Measurements from ENCODE around the gene MYH11. TPM values are rescaled to one million over a fixed set of nuclear protein-coding genes. Genes with fewer than 3 reads are reported as not detected.

MYH11 gene
- total and polyA plus RNA-seq, 8 donors = 47.3 to 208 (median 124) TPM

DNA sequence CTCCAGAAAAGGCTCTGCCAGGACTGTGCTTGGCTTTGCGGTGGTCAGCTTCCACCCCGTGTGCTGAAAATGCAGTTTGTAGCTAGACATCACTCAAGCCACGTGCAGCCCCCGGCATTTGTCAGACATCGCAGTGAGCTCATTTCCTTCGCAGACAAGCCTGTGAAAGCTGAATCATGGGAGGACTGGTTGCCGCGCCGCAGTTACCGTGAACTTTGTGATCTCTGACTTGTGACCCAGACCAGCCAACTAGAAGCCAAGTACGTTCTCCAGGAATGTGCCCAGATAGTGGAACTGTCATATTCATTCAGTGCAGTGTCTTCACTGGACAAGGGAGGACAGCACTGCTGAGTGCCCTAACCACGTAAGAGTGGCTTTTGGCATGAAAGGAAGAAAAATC, 148.7 kb downstream of the MYH11 start:
- H3K9me3 ChIP-seq = no peaks in the 10 kb centered on the region
- H3K4me1 ChIP-seq = no peaks in the 10 kb centered on the region
- intact Hi-C loops (cut with DNase I) = no loop called here
- peak in 2 of 4 donors; percentile 7 to 46 for DNase-seq
- peak; percentile 9 for ATAC-seq
- H3K27me3 ChIP-seq = no peaks in the 10 kb centered on the region
- peaks cover 0 to 37% of the 10 kb centered on the region in 2 donors for H3K36me3 ChIP-seq
- TF ChIP-seq, protein P1, sequence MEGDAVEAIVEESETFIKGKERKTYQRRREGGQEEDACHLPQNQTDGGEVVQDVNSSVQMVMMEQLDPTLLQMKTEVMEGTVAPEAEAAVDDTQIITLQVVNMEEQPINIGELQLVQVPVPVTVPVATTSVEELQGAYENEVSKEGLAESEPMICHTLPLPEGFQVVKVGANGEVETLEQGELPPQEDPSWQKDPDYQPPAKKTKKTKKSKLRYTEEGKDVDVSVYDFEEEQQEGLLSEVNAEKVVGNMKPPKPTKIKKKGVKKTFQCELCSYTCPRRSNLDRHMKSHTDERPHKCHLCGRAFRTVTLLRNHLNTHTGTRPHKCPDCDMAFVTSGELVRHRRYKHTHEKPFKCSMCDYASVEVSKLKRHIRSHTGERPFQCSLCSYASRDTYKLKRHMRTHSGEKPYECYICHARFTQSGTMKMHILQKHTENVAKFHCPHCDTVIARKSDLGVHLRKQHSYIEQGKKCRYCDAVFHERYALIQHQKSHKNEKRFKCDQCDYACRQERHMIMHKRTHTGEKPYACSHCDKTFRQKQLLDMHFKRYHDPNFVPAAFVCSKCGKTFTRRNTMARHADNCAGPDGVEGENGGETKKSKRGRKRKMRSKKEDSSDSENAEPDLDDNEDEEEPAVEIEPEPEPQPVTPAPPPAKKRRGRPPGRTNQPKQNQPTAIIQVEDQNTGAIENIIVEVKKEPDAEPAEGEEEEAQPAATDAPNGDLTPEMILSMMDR (IDR thresholded peaks at IDR 0.05) = no peak
- no peak overlapping the region for H3K27ac ChIP-seq
- H3K4me3 ChIP-seq = no peak overlapping the region

DNA sequence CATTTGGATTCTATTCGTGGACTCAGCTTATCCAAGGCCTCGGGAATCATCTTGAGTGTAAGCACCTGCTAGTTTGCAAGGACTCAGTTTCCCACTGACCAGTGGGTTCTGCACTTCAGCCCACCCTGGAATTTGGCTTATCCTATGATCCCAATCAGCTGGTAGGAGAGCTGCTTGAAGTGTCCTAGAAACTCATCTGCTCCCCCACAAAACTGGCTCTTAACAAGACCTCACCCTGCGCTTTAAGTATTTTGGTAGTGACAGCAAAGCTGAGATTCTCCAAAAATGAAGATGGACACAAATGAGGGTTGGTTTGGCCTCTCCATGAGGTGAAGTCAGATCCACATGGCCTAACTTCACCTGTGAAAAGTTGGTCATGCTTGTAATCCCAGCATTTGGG, 149.5 kb downstream of the MYH11 start:
- intact Hi-C loops (cut with DNase I) = no loop called here

DNA sequence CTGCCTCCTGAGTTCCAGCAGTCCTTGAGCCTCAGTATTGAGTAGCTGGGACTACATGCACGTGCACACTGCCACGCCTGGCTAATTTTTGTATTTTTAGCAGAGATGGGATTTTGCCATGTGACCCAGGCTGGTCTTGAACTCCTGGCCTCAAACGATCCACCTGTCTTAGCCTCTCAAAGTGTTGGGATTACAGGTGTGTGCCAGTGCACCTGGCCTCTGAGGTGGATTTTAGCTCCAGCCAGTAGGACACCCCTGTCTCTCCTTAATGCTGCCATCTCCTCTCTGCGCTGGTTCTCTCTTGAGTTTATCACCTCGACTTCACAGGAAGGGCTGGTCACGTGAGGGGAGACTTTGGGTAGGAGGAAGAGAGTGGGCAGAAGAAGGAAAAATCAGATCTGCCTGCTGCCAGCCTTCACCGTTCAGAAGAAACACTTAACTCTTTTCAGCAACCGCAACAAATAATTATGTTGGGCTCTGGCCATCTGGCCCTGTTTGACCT, 151.7 kb downstream of the MYH11 start:
- Histone ChIP-seq H3K27me3 (no peaks in the 10 kb centered on the region), H3K27ac (no peak overlapping the region), H3K4me3 (no peak overlapping the region), H3K4me1 (no peaks in the 10 kb centered on the region), H3K9me3 (no peaks in the 10 kb centered on the region), H3K36me3 (peaks cover 0 to 67% of the 10 kb centered on the region in 2 donors)
- intact Hi-C loops (cut with DNase I) = no loop called here
- DNase-seq = no peak
- TF ChIP-seq, protein P1 (IDR thresholded peaks at IDR 0.05) = no peak
- no peak for ATAC-seq

More for the DNA sequence above, 149.5 kb downstream of the MYH11 start:
- TF ChIP-seq, protein P1 (IDR thresholded peaks at IDR 0.05) = no peak
- H3K36me3 ChIP-seq = peaks cover 0 to 45% of the 10 kb centered on the region in 2 donors
- H3K27ac ChIP-seq = no peak overlapping the region
- ATAC-seq (no peak), DNase-seq (no peak)
- H3K9me3 ChIP-seq = no peaks in the 10 kb centered on the region
- H3K4me3 ChIP-seq = no peak overlapping the region
- H3K4me1 ChIP-seq = no peaks in the 10 kb centered on the region
- H3K27me3 ChIP-seq = no peaks in the 10 kb centered on the region

DNA sequence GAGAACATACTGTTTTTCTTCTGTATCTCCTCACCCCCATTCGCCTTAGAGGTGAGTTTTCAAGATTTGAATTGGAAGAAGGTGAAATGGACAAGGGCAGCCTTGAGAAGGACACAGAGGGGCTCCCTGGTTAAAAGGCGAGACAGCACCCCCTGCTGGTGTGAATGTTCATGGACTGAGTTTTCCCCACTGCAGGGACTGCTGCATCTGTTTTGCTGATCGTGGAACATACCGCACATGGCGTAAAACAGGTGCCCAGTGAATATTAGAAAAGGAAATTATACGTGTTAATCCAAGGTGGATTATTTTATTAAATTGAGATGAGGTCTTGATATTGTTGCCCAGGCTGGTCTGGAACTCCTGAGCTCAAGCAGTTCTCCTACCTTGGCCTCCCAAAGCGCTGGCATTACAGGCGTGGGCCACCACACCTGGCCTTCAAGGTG, 152.3 kb downstream of the MYH11 start:
- peak; percentile 90 for ATAC-seq

DNA sequence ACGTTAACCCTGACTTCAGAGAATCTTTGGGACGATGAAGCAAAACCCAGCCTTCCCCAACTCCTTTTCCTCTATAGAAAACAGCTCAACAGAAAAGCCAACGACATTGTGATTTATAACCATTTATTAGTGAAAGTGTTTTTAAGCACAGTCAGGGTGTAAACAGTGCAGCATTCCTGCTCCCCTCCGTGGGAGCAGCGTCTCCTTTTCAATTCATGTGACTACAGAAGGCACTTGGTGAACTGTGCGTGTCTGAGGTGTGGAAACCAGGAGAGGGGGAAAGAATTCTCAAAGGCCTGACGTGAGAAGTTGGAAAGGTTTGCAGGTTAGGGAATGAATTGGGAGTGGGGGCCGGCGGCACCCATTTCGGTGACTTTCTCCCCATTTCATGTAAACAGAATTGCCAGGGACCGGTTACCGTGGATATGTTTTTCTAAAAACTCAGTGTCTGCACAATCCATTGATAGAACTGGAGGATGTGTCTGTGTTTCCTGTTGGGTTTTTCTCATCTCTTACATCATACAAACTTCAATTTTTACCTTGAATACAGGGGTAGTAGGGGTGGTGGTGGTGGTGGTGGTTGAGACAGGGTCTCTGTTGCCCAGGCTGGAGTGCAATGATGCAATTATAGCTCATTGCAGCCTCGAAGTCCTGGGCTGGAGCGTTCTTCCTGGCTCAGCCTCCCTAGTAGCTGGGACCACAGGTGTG, 153.6 kb downstream of the MYH11 start:
- Histone ChIP-seq H3K36me3 (peaks cover 0 to 72% of the 10 kb centered on the region in 2 donors), H3K4me1 (no peaks in the 10 kb centered on the region), H3K27me3 (no peaks in the 10 kb centered on the region), H3K9me3 (no peaks in the 10 kb centered on the region), H3K27ac (no peak overlapping the region), H3K4me3 (no peak overlapping the region)
- no peak for ATAC-seq
- intact Hi-C loops (cut with DNase I) = no loop called here
- TF ChIP-seq, protein P1 (IDR thresholded peaks at IDR 0.05) = no peak
- peak in 1 of 4 donors; percentile 10 for DNase-seq

More for the DNA sequence above, 152.3 kb downstream of the MYH11 start:
- H3K4me1 ChIP-seq = no peaks in the 10 kb centered on the region
- H3K36me3 ChIP-seq = peaks cover 0 to 70% of the 10 kb centered on the region in 2 donors
- DNase-seq = peak in 3 of 4 donors; percentile 37 to 67 (median 55)
- intact Hi-C loops (cut with DNase I) = no loop called here
- TF ChIP-seq, protein P1 (IDR thresholded peaks at IDR 0.05) = peak; percentile 71 to 83
- no peaks in the 10 kb centered on the region for H3K9me3 ChIP-seq
- H3K27me3 ChIP-seq = no peaks in the 10 kb centered on the region
- no peak overlapping the region for H3K4me3 ChIP-seq
- H3K27ac ChIP-seq = no peak overlapping the region
